H1 (cell line): ENCODE data around the gene C2orf74. TPM values are rescaled to one million over a fixed set of nuclear protein-coding genes. Genes with fewer than 3 reads are reported as not detected.

Source experiments
- CTCF ChIA-PET: fragments of 300-600 bp; sonication (Branson Sonifier 250); formaldehyde crosslinking; loops from one replicate; lab custom pipeline; 2021; ENCODE audit not compliant: partially characterized antibody; lab: Charles Lee
- POLR2A ChIA-PET: fragments of 300-600 bp; sonication (Branson Sonifier 250); formaldehyde crosslinking; loops from one replicate; lab custom pipeline; 2021; ENCODE audit warnings: inconsistent platforms; ENCODE audit not compliant: partially characterized antibody; lab: Charles Lee
- DNase-seq, 2 experiments: peaks; one replicate each; pipeline versions ENCODE4 v3.0.0 to v3.0.0-alpha.2; 2010 to 2022; ENCODE audit warnings: low spot score in 2 of 2, low read depth in 1 of 2, mixed read lengths in 1 of 2
- FAIRE-seq: peaks from 2 replicates; lab custom pipeline; 2011; peaks lifted over from hg19 to GRCh38; lab: Jason Lieb, UNC
- H2AFZ ChIP-seq: 2 replicates; pipeline ENCODE4 v1.8.1; 2012; ENCODE audit warnings: low read length, inconsistent platforms
- H2AK5ac ChIP-seq: 2 replicates; pipeline ENCODE4 v1.6.1; 2013; ENCODE audit warnings: low read depth, low read length
- H2BK120ac ChIP-seq: replicated peaks from 2 replicates; pipeline ENCODE3; 2013; ENCODE audit warnings: low read depth, low read length, inconsistent platforms
- H2BK12ac ChIP-seq: 2 replicates; pipeline ENCODE4 v1.6.1; 2013; ENCODE audit warnings: low read depth, low read length
- H2BK15ac ChIP-seq: 2 replicates; pipeline ENCODE4 v1.6.1; 2013; ENCODE audit warnings: low read length
- H2BK20ac ChIP-seq: 2 replicates; pipeline ENCODE4 v1.6.1; 2013; ENCODE audit warnings: low read length
- H2BK5ac ChIP-seq: 2 replicates; pipeline ENCODE4 v1.6.1; 2013; ENCODE audit warnings: low read depth, low read length
- H3K14ac ChIP-seq: 2 replicates; pipeline ENCODE4 v1.6.1; 2013; ENCODE audit warnings: inconsistent platforms; ENCODE audit not compliant: insufficient read length
- H3K18ac ChIP-seq: 2 replicates; pipeline ENCODE4 v1.6.1; 2013; ENCODE audit warnings: low read length; ENCODE audit errors: extremely low read depth
- H3K23ac ChIP-seq: 2 replicates; pipeline ENCODE4 v1.6.1; 2013; ENCODE audit warnings: inconsistent platforms; ENCODE audit not compliant: insufficient read length
- H3K23me2 ChIP-seq: 2 replicates; pipeline ENCODE4 v1.6.1; 2013; ENCODE audit warnings: low read depth, low read length
- H3K27ac ChIP-seq: 2 replicates; pipeline ENCODE4 v1.6.1; 2011; ENCODE audit warnings: low read depth, low read length, inconsistent platforms
- H3K27me3 ChIP-seq, 4 experiments: replicated peaks in 1 of 4; 1 replicate in 1 of 4; 2 replicates in 3 of 4; pipeline versions ENCODE4 v1.6.1 to v1.8.1; 2011 to 2013; ENCODE audit warnings: low read length in 3 of 4, mild to moderate bottlenecking in 3 of 4, inconsistent platforms in 2 of 4, mixed read lengths in 2 of 4, moderate library complexity in 1 of 4; ENCODE audit not compliant: control insufficient read depth in 3 of 4, insufficient read depth in 3 of 4; ENCODE audit errors: extremely low read depth in 1 of 4
- H3K36me3 ChIP-seq, 4 experiments: 2 replicates each; pipeline versions ENCODE4 v1.6.1 to v1.8.1; 2011 to 2013; ENCODE audit warnings: mild to moderate bottlenecking in 4 of 4, low read length in 3 of 4, moderate library complexity in 2 of 4, control low read depth in 1 of 4, inconsistent platforms in 1 of 4; ENCODE audit not compliant: insufficient read depth in 4 of 4, control insufficient read depth in 2 of 4
- H3K4ac ChIP-seq: replicated peaks from 2 replicates; pipeline ENCODE3; 2013; ENCODE audit warnings: low read length, low read depth, mixed read lengths, inconsistent platforms; ENCODE audit not compliant: insufficient read length
- H3K4me1 ChIP-seq, 4 experiments: replicated peaks in 1 of 4; 1 replicate in 1 of 4; 2 replicates in 3 of 4; pipeline versions ENCODE4 v1.6.1 to v1.8.1; 2011 to 2013; ENCODE audit warnings: low read length in 3 of 4, inconsistent platforms in 2 of 4, mixed read lengths in 1 of 4; ENCODE audit not compliant: insufficient read depth in 4 of 4, control insufficient read depth in 3 of 4
- H3K4me2 ChIP-seq, 2 experiments: 2 replicates each; pipeline versions ENCODE4 v1.6.1 to v1.8.1; 2011 to 2013; ENCODE audit warnings: low read depth in 2 of 2, low read length in 2 of 2, control low read depth in 1 of 2, inconsistent platforms in 1 of 2, mild to moderate bottlenecking in 1 of 2; ENCODE audit not compliant: insufficient read depth in 1 of 2
- H3K4me3 ChIP-seq, 4 experiments: fragments of 200-600, 300-600 bp in 1 of 4; sonication (generic), shearing (Covaris generic), sonication (Bioruptor Twin) in 1 of 4; 2 replicates each; pipeline versions ENCODE4 v1.5.1 to v1.8.1; 2011 to 2016; ENCODE audit warnings: low read length in 4 of 4, low read depth in 3 of 4, control low read depth in 2 of 4, inconsistent platforms in 2 of 4, mild to moderate bottlenecking in 2 of 4, mixed read lengths in 1 of 4, moderate library complexity in 1 of 4; ENCODE audit not compliant: insufficient read depth in 2 of 4; ENCODE audit errors: extremely low read depth in 1 of 4
- H3K56ac ChIP-seq: replicated peaks from 2 replicates; pipeline ENCODE3; 2013; ENCODE audit warnings: low read depth, mild to moderate bottlenecking, mixed read lengths, low read length, inconsistent platforms; ENCODE audit not compliant: insufficient read length
- H3K79me1 ChIP-seq: 2 replicates; pipeline ENCODE4 v1.6.1; 2013; ENCODE audit warnings: low read depth, low read length, control low read depth
- H3K79me2 ChIP-seq, 2 experiments: 2 replicates each; pipeline versions ENCODE4 v1.6.1 to v1.8.1; 2012 to 2013; ENCODE audit warnings: low read length in 2 of 2, mild to moderate bottlenecking in 2 of 2, inconsistent platforms in 1 of 2; ENCODE audit not compliant: insufficient read depth in 2 of 2, control insufficient read depth in 1 of 2
- H3K9ac ChIP-seq, 4 experiments: replicated peaks in 1 of 4; 1 replicate in 1 of 4; 2 replicates in 3 of 4; pipeline versions ENCODE4 v1.6.1 to v1.8.1; 2011 to 2013; ENCODE audit warnings: low read depth in 3 of 4, low read length in 3 of 4, control low read depth in 2 of 4, mild to moderate bottlenecking in 2 of 4, moderate library complexity in 2 of 4, inconsistent platforms in 1 of 4; ENCODE audit errors: extremely low read depth in 1 of 4
- H3K9me3 ChIP-seq, 2 experiments: 2 replicates each; pipeline versions ENCODE4 v1.6.1 to v1.8.1; 2012 to 2013; ENCODE audit warnings: mild to moderate bottlenecking in 2 of 2, moderate library complexity in 2 of 2, control low read depth in 1 of 2, inconsistent platforms in 1 of 2, low read depth in 1 of 2, low read length in 1 of 2, mixed read lengths in 1 of 2; ENCODE audit not compliant: insufficient read depth in 2 of 2
- H4K20me1 ChIP-seq, 2 experiments: replicated peaks in 1 of 2; 2 replicates each; pipeline versions ENCODE3 to v1.8.1; 2011 to 2013; ENCODE audit warnings: inconsistent platforms in 2 of 2, low read length in 2 of 2, mild to moderate bottlenecking in 1 of 2; ENCODE audit not compliant: insufficient read depth in 2 of 2, control insufficient read depth in 1 of 2
- H4K5ac ChIP-seq: 2 replicates; pipeline ENCODE4 v1.6.1; 2013; ENCODE audit warnings: low read length, low read depth, mixed read lengths, inconsistent platforms; ENCODE audit not compliant: insufficient read length
- H4K8ac ChIP-seq: 2 replicates; pipeline ENCODE4 v1.8.0; 2013; ENCODE audit warnings: mild to moderate bottlenecking, moderate library complexity, low read length, inconsistent platforms; ENCODE audit not compliant: insufficient read depth; ENCODE audit errors: extremely low read depth
- H4K91ac ChIP-seq: replicated peaks from 2 replicates; pipeline ENCODE3; 2013; ENCODE audit warnings: low read length, mixed read lengths, inconsistent platforms; ENCODE audit not compliant: insufficient read length
- EP300 ChIP-seq, 2 experiments: IDR thresholded peaks; 1 replicate in 1 of 2; 2 replicates in 1 of 2; pipeline ENCODE4 v1.6.1; 2011 to 2012; ENCODE audit warnings: low read depth in 2 of 2, low read length in 2 of 2, mild to moderate bottlenecking in 2 of 2, borderline replicate concordance in 1 of 2, inconsistent platforms in 1 of 2, moderate library complexity in 1 of 2
- JUND ChIP-seq: IDR thresholded peaks from 2 replicates; pipeline ENCODE4 v1.6.1; 2011; ENCODE audit warnings: mild to moderate bottlenecking, improper control_type of control experiment, low read length
- WGBS, 2 experiments: shearing (Covaris generic) in 1 of 2; methylation state at CpG; one replicate each; pipeline versions ENCODE4 v1.1.6 to v1.1.7; 2013 to 2015; ENCODE audit warnings: low lambda C conversion rate in 2 of 2, mixed read lengths in 2 of 2, inconsistent platforms in 1 of 2, low coverage in 1 of 2, missing lambda C conversion rate in 1 of 2; ENCODE audit not compliant: insufficient replicate concordance in 2 of 2, insufficient coverage in 1 of 2, insufficient read length in 1 of 2; ENCODE audit errors: extremely low coverage in 1 of 2, missing lambda C conversion rate in 1 of 2; 5-methylcytosine and 5-hydroxymethylcytosine counted together
- polyA plus RNA-seq, 7 experiments: library from polyadenylated mRNA; depleted of rRNA in 3 of 7; stranded (reverse) in 5 of 7; unstranded in 2 of 7; fragments of >200 nt in 5 of 7; fragments of 200-250 nt in 2 of 7; gene quantifications; 1 replicate in 5 of 7; 2 replicates in 1 of 7; 4 replicates in 1 of 7; pipeline versions ENCODE4 v1.2.1 to v1.2.3, GENCODE V29; 2011 to 2013; ENCODE audit warnings: missing spikeins in 2 of 7, mixed read lengths in 2 of 7
- total RNA-seq: library from RNA; stranded (reverse); fragmentation: NEBNext Ultra II Directional; extraction: Animal tissue kit (Norgen Biotek cat#: 25700); gene quantifications from 2 replicates; pipeline ENCODE4 v1.2.1, GENCODE V29; 2021

C2orf74 gene
- total and polyA plus RNA-seq, 2 of the 8 experiments (the other 6 are each of a cell fraction or from before 2014, with no cell fraction given), result 2.6 to 9.3 TPM

GRCh38 chr2:61145990-61146389, 16.0 kb upstream of the C2orf74 start:
- POLR2A ChIA-PET, result interaction anchor here (1.1 to 2.4 kb wide), 2 partner anchors 19 to 31 kb away, joined by 4 to 13 read pairs; no protein-coding TSS in a partner anchor
- H3K4me1 ChIP-seq, result no peaks in the 10 kb centered on the region
- peaks cover 0 to 10% (median 0%) of the 10 kb centered on the region in 4 experiments; a peak in 1 of 8 replicates for H3K36me3 ChIP-seq
- no peaks in the 10 kb centered on the region for H4K20me1 ChIP-seq
- H2BK120ac ChIP-seq, result no peak overlapping the region
- H3K79me1 ChIP-seq, result no peaks in the 10 kb centered on the region
- FAIRE-seq (no peak), DNase-seq (no peak)
- H4K91ac ChIP-seq, result no peak overlapping the region
- no peak overlapping the region for H3K9ac ChIP-seq
- H3K4me2 ChIP-seq, result no peak overlapping the region; a peak in 1 of 4 replicates
- H3K18ac ChIP-seq, result no peak overlapping the region
- no peak overlapping the region for H2BK20ac ChIP-seq
- H2BK5ac ChIP-seq, result no peak overlapping the region
- no peak overlapping the region for H2AFZ ChIP-seq
- TF ChIP-seq EP300 (IDR thresholded peaks at IDR 0.05; ENCODE audit: borderline replicate concordance in 1 of 2, low read depth in 2 of 2, low read length in 2 of 2) (no peak), JUND (no peak)
- WGBS, 2 experiments, result 82% methylated on average over 2 of the region's 2 CpGs; no CpG with 5 or more reads in 1 of the 2 experiments
- H2AK5ac ChIP-seq, result no peak overlapping the region
- no peak overlapping the region for H4K5ac ChIP-seq
- no peak overlapping the region for H4K8ac ChIP-seq
- no peak overlapping the region for H3K56ac ChIP-seq
- H3K27me3 ChIP-seq, result no peaks in the 10 kb centered on the region
- no peak overlapping the region for H3K14ac ChIP-seq
- no peaks in the 10 kb centered on the region for H3K79me2 ChIP-seq
- CTCF ChIA-PET, result no interaction called here
- H3K4ac ChIP-seq, result no peak overlapping the region
- no peak overlapping the region for H2BK15ac ChIP-seq
- no peak overlapping the region; the same call in 1 of the 2 replicates for H2BK12ac ChIP-seq
- H3K9me3 ChIP-seq, result no peaks in the 10 kb centered on the region; a peak in 1 of 4 replicates
- no peak overlapping the region for H3K27ac ChIP-seq
- no peak overlapping the region for H3K23ac ChIP-seq
- H3K23me2 ChIP-seq, result no peaks in the 10 kb centered on the region
- peak overlapping the region in 1 of 4 experiments; percentile 51; a peak in 1 of 8 replicates for H3K4me3 ChIP-seq
